HG03039 (cell line): Measurements from ENCODE around the gene CLDN7.
A peak's percentile ranks its signal among the peaks of the same experiment; 100 is the strongest.

ENCODE experiments used
- ATAC-seq: cut with Tn5 transposase; IDR thresholded peaks from one replicate; pipeline ENCODE4 v1.9.1; 2021; ENCODE audit warnings: mild to moderate bottlenecking, moderate library complexity; ENCODE audit not compliant: unreplicated experiment

The CLDN7 gene

GRCh38 chr17:7221278-7222092 lies 40.8 kb downstream of the CLDN7 start:
- no peak for ATAC-seq

GRCh38 chr17:7220593-7221277 lies 41.5 kb downstream of the CLDN7 start:
- no peak for ATAC-seq

GRCh38 chr17:7219812-7220592 lies 42.3 kb downstream of the CLDN7 start, which contains the start of the genes ACADVL and DLG4:
TSS of gene ACADVL (plus strand) at chr17:7219938. CDS start at chr17:7219985, 47 bp downstream.
TSS of gene DLG4 (minus strand) at chr17:7219836.
- no peak for ATAC-seq

- ATAC-seq, result no peak
Measured at GRCh38 chr17:7219229-7219811, 43.0 kb downstream of the CLDN7 start.

- no peak for ATAC-seq
Measured at GRCh38 chr17:7218758-7219157, 43.5 kb downstream of the CLDN7 start.

- no peak for ATAC-seq
Measured at GRCh38 chr17:7218166-7218565, 44.1 kb downstream of the CLDN7 start.

GRCh38 chr17:7217113-7217987 lies 44.9 kb downstream of the CLDN7 start:
- ATAC-seq, result no peak

GRCh38 chr17:7216242-7217112 lies 45.8 kb downstream of the CLDN7 start:
- no peak for ATAC-seq

- ATAC-seq, result no peak
Measured at GRCh38 chr17:7215652-7216180, 46.6 kb downstream of the CLDN7 start.

GRCh38 chr17:7215136-7215638 lies 47.1 kb downstream of the CLDN7 start:
- ATAC-seq, result no peak

GRCh38 chr17:7214300-7215135 lies 47.8 kb downstream of the CLDN7 start:
- peak; percentile 67 for ATAC-seq

GRCh38 chr17:7213895-7214299 lies 48.4 kb downstream of the CLDN7 start:
- no peak for ATAC-seq

GRCh38 chr17:7211491-7212273 lies 50.6 kb downstream of the CLDN7 start:
- no peak for ATAC-seq
